H1 (cell line): ENCODE results near the gene GAB3. TPM values are rescaled to one million over a fixed set of nuclear protein-coding genes. Genes with fewer than 3 reads are reported as not detected.

ENCODE experiments used
- BCL11A ChIP-seq, 2 experiments: IDR thresholded peaks; one replicate each; pipeline ENCODE4 v1.6.1; 2011; ENCODE audit warnings: low read depth in 2 of 2, low read length in 2 of 2, mild to moderate bottlenecking in 2 of 2
- BRCA1 ChIP-seq: IDR thresholded peaks from 2 replicates; pipeline ENCODE4 v1.6.1; 2012; ENCODE audit warnings: low read depth, low read length, improper control_type of control experiment
- CTBP2 ChIP-seq: IDR thresholded peaks from 2 replicates; pipeline ENCODE4 v1.7.0; 2011; ENCODE audit warnings: borderline replicate concordance, mild to moderate bottlenecking, moderate library complexity, mixed read lengths, low read length; ENCODE audit not compliant: insufficient read depth, insufficient read length
- POU5F1 ChIP-seq: IDR thresholded peaks from 2 replicates; pipeline ENCODE4 v1.6.1; 2011; ENCODE audit warnings: low read depth, mild to moderate bottlenecking, low read length, moderate library complexity
- RNF2 ChIP-seq: fragments of 200-900, 300-1000 bp; sonication (generic); IDR thresholded peaks from 2 replicates; pipeline ENCODE4 v1.7.1; 2016; ENCODE audit warnings: borderline replicate concordance, low read depth, mild to moderate bottlenecking, antibody characterized with exemption, low read length; ENCODE audit not compliant: poor library complexity, severe bottlenecking; ENCODE audit errors: missing control alignments
- SP1 ChIP-seq: IDR thresholded peaks from 2 replicates; pipeline ENCODE4 v1.6.1; 2011; ENCODE audit warnings: low read depth, low read length
- polyA plus RNA-seq, 7 experiments: library from polyadenylated mRNA; depleted of rRNA in 3 of 7; stranded (reverse) in 5 of 7; unstranded in 2 of 7; fragments of >200 nt in 5 of 7; fragments of 200-250 nt in 2 of 7; gene quantifications; 1 replicate in 5 of 7; 2 replicates in 1 of 7; 4 replicates in 1 of 7; pipeline versions ENCODE4 v1.2.1 to v1.2.3, GENCODE V29; 2011 to 2013; ENCODE audit warnings: missing spikeins in 2 of 7, mixed read lengths in 2 of 7
- total RNA-seq: library from RNA; stranded (reverse); fragmentation: NEBNext Ultra II Directional; extraction: Animal tissue kit (Norgen Biotek cat#: 25700); gene quantifications from 2 replicates; pipeline ENCODE4 v1.2.1, GENCODE V29; 2021
- TF ChIP-seq, protein P1 (sequence below): fragments of 300-600 bp; sonication (generic); IDR thresholded peaks from 2 replicates; pipeline ENCODE4 v1.7.1; 2012; ENCODE audit warnings: low read length, moderate library complexity, mild to moderate bottlenecking, inconsistent platforms; ENCODE audit not compliant: insufficient replicate concordance
- TF ChIP-seq, protein P2 (sequence below): IDR thresholded peaks from 2 replicates; pipeline ENCODE4 v1.6.1; 2011; ENCODE audit warnings: low read length, improper control_type of control experiment

Gene GAB3
- total and polyA plus RNA-seq, 2 of the 8 experiments (the other 6 are each of a cell fraction or from before 2014, with no cell fraction given): 0.48 to 1.2 TPM

DNA sequence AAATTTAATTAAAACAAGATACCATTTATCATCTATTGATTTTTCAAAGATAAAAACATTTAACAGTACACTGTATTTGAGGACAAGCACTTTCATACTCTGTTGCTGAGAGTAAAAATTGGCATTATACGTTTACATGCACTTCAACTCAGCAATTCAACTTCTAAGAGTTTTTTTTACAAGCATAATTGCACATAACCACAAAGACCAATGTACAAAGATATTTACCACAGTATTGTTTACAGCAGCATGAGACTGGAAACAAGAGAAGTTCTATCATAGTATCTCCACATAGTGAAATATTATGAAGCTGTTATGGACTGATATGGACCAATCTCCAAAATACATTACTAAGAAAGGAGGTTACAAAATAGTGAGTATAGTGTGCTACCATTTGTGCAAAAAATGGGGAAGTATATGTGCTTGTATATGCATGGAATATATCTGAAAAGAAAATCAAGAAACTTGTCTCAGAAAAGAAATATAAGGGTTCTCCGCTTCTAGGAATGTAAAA lies 10.9 kb downstream of the GAB3 start (continued):
- TF ChIP-seq, protein P1, sequence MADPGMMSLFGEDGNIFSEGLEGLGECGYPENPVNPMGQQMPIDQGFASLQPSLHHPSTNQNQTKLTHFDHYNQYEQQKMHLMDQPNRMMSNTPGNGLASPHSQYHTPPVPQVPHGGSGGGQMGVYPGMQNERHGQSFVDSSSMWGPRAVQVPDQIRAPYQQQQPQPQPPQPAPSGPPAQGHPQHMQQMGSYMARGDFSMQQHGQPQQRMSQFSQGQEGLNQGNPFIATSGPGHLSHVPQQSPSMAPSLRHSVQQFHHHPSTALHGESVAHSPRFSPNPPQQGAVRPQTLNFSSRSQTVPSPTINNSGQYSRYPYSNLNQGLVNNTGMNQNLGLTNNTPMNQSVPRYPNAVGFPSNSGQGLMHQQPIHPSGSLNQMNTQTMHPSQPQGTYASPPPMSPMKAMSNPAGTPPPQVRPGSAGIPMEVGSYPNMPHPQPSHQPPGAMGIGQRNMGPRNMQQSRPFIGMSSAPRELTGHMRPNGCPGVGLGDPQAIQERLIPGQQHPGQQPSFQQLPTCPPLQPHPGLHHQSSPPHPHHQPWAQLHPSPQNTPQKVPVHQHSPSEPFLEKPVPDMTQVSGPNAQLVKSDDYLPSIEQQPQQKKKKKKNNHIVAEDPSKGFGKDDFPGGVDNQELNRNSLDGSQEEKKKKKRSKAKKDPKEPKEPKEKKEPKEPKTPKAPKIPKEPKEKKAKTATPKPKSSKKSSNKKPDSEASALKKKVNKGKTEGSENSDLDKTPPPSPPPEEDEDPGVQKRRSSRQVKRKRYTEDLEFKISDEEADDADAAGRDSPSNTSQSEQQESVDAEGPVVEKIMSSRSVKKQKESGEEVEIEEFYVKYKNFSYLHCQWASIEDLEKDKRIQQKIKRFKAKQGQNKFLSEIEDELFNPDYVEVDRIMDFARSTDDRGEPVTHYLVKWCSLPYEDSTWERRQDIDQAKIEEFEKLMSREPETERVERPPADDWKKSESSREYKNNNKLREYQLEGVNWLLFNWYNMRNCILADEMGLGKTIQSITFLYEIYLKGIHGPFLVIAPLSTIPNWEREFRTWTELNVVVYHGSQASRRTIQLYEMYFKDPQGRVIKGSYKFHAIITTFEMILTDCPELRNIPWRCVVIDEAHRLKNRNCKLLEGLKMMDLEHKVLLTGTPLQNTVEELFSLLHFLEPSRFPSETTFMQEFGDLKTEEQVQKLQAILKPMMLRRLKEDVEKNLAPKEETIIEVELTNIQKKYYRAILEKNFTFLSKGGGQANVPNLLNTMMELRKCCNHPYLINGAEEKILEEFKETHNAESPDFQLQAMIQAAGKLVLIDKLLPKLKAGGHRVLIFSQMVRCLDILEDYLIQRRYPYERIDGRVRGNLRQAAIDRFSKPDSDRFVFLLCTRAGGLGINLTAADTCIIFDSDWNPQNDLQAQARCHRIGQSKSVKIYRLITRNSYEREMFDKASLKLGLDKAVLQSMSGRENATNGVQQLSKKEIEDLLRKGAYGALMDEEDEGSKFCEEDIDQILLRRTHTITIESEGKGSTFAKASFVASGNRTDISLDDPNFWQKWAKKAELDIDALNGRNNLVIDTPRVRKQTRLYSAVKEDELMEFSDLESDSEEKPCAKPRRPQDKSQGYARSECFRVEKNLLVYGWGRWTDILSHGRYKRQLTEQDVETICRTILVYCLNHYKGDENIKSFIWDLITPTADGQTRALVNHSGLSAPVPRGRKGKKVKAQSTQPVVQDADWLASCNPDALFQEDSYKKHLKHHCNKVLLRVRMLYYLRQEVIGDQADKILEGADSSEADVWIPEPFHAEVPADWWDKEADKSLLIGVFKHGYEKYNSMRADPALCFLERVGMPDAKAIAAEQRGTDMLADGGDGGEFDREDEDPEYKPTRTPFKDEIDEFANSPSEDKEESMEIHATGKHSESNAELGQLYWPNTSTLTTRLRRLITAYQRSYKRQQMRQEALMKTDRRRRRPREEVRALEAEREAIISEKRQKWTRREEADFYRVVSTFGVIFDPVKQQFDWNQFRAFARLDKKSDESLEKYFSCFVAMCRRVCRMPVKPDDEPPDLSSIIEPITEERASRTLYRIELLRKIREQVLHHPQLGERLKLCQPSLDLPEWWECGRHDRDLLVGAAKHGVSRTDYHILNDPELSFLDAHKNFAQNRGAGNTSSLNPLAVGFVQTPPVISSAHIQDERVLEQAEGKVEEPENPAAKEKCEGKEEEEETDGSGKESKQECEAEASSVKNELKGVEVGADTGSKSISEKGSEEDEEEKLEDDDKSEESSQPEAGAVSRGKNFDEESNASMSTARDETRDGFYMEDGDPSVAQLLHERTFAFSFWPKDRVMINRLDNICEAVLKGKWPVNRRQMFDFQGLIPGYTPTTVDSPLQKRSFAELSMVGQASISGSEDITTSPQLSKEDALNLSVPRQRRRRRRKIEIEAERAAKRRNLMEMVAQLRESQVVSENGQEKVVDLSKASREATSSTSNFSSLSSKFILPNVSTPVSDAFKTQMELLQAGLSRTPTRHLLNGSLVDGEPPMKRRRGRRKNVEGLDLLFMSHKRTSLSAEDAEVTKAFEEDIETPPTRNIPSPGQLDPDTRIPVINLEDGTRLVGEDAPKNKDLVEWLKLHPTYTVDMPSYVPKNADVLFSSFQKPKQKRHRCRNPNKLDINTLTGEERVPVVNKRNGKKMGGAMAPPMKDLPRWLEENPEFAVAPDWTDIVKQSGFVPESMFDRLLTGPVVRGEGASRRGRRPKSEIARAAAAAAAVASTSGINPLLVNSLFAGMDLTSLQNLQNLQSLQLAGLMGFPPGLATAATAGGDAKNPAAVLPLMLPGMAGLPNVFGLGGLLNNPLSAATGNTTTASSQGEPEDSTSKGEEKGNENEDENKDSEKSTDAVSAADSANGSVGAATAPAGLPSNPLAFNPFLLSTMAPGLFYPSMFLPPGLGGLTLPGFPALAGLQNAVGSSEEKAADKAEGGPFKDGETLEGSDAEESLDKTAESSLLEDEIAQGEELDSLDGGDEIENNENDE: no peak
- TF ChIP-seq, protein P2, sequence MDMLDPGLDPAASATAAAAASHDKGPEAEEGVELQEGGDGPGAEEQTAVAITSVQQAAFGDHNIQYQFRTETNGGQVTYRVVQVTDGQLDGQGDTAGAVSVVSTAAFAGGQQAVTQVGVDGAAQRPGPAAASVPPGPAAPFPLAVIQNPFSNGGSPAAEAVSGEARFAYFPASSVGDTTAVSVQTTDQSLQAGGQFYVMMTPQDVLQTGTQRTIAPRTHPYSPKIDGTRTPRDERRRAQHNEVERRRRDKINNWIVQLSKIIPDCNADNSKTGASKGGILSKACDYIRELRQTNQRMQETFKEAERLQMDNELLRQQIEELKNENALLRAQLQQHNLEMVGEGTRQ: no peak
- TF ChIP-seq POU5F1 (no peak), CTBP2 (no peak), BCL11A (IDR thresholded peaks at IDR 0.05; ENCODE audit: low read depth in 2 of 2, low read length in 2 of 2) (no peak), BRCA1 (no peak), SP1 (no peak), RNF2 (no peak)
- TF ChIP-seq, all 59 proteins: peak for 0
